ENCODE data around the gene ATIC.
"Not testable (repeated sequence)": the region's sequence is repeated elsewhere in the genome, so short reads cannot be mapped to it uniquely, and the experiment has no call there.

Gene ATIC

DNA sequence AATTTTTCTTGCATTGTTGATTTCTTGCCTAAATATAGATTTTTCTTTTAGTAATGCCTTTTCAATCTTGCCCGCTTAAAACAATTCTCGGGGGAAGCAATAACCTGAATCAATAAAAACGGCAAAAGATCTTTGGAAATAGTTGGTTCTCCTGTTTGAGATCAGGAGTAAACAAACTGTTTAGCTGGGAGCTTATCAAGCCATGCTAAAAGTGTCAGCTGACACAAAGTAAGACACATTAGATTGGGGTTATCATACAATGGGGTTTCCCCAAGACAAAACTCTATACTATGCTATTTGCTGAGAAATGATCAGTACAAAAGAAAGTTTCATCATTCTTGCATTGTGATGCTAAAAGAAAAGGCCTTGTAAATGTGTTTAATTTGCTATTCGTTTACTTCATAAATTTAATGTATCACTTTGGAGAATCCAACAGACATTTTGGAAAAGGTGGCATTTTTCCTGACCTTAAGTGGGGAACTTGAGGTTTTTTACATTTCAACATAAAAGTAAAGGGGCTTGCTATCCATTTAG lies 46.5 kb downstream of the ATIC start:
- DNase-seq, result no peak
- intact Hi-C loops (cut with DNase I), result no loop called here

DNA sequence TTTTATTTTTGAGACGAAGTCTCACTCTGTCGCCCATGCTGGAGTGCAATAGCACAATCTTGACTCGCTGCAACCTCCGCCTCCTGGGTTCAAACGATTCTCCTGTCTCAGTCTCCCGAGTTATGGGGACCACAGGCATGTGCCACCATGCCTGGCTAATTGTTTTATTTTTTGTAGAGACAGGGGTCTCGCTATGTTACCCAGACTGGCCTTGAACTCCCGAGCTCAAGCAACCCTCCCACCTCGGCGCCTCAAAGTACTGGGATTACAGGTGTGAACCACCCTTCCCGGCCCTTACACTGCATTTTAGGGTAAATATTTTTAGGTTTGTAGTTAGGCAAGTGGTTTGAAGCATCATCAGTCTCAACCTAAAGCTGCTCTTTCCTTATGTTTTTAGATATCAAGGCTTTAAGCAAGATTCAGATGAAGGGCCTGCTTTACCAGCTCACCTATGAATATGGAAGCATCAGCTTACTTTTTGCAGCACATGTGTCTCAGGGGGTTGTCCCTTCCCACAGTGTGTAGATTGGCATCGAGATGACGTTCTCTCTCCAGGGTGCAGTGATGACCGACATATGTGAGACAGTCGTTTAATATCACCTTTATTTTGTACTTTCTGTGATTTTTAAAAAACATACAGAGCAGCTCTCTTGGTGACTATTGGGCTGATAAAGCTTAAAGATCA lies 47.2 kb downstream of the ATIC start:
- intact Hi-C loops (cut with DNase I), result no loop called here
- no peak for DNase-seq

DNA sequence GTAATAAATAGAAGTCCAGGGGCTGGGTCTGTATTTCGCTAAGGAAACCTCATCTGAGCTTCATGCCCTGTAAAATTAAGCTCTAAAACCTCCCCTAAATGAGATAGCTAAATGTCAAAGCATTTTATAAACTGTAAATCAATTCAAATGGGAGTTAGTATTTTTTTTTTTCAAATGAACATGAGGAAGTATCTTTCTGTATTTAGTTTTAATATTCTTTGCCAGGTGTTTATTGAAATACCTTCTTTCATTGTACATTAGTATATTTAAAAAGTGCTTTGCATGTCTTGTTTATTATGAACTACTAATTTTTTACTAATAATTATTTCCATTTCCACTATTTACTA lies 47.7 kb downstream of the ATIC start:
- intact Hi-C loops (cut with DNase I), result no loop called here
- no peak for DNase-seq

DNA sequence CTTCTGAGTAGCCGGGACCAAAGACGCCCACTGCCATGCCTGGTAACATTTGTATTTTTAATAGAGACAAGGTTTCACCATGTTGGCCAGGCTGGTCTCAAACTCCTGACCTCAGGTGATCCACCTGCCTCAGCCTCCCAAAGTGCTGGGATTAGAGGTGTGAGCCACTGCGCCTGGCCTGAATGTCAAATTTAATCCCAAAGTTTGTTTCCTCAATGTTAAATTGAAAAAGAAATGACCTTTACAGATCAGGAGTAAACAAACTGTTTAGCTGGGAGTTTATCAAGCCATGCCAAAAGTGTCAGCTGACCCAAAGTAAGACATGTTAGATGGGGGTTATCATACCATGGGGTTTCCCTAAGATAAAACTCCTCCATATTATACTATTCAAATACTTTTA lies 48.2 kb downstream of the ATIC start:
- intact Hi-C loops (cut with DNase I); DNase-seq: not testable (repeated sequence)

DNA sequence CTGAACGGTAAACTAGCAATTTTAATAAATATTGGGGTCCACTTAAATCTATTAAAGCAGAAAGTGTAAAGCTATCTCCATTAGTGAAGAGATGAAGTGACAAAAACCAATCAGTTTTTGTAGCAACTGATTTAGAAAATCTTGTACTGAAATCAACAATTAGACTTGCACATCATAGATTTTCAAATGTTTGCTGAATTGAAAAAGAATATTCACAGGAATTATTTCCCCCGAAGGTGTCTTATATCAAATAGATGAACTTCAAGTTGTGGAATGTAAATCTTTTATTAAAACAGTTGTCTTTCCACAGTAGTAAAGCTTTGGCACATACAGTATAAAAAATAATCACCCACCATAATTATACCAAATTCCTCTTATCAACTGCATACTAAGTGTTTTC lies 48.7 kb downstream of the ATIC start:
- no peak for DNase-seq
- intact Hi-C loops (cut with DNase I), result no loop called here

DNA sequence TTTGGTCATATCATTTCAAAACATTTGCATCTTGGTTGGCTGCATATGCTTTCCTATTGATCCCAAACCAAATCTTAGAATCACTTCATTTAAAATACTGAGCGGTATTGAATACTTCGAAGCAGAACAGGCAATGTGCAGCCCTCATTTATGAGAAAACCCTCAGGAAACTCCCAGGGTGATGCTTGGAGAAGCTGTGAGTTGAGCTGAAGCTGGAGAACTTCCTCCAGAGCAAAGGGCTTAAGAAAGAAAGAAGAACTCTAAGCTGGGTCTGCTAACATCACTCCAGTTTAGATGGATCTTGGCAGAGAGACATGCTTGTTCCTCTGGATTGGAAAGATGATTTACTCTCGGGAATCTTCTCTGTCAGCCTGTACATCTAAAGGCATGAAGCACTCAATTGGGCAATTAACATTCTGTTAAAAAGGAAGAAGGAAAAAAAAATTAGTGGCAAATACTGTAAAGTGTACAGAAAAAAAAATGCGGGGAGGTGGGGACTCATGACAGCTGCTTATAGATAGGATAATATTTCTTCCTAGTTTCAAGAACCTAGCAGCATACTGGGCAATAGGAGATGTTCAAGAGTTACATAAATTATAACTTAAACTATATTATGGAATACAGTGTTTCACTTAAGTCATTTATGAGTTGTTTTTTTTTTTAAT lies 49.5 kb downstream of the ATIC start:
- no peak for DNase-seq
- intact Hi-C loops (cut with DNase I), result no loop called here

DNA sequence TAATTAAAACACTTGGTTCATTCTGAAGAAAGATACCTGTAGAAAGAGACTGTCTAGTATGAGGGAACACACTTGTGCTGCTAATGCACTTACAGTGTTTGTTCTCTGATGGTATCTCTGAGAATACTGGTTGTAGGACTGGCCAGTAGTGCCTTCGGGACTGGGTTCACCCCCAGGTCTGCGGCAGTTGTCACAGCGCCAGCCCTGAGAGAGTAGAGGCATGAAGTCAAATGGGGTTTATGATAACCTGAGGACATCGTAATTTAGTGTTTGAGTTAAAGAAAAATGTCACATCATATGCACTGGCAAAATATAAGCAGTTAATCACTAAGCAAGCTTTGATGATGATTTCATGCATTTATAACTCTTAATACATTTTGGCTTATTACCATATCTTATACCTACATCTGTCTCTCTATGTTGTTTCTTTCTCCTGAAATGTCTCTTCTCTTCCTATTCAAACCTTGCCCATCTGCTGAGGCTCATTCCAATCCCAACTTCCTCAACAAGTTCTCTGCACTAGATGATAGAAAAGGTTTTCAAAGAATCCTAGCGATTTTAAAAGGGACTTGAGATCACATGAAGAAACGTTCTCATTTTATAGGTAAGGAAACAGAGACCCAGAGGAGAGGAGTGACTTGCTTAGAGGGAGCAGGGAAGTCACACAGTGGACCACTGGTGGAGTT lies 50.2 kb downstream of the ATIC start:
- intact Hi-C loops (cut with DNase I), result no loop called here
- no peak for DNase-seq

DNA sequence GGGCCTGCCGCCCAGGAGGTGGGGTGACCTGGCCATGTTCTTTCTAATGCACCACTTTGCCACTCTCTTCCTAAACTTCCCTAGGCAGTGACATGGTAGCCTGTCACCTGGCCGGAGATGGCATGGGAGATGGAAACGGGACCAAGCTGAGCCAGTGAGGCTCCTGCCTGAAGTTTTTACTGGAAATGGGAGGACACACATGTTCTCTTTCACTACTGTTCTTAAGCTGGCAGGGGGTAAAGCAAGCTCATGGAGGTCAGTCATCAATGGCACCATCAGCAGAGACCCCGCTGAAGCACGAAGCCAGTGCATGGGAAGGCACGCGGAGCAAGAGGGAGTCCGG lies 50.7 kb downstream of the ATIC start:
- no peak for DNase-seq
- intact Hi-C loops (cut with DNase I), result no loop called here

DNA sequence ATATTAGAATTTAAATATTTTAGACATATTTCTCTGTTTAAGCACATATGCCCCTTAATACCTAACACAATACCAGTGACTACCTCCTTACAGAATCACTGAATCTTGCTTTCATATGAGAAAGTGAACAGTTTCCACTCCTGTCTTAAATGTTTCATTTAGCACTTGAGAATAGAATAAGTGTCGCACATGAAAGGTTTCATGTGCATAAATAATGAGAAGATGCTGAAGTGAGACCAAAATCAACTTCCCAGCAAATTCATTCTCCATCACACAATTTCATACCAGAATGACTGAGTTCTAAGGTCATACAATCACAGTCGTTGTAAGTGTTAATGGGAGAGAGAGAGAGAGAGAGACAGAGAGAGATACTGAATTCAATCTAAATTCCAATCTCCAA lies 51.2 kb downstream of the ATIC start:
- intact Hi-C loops (cut with DNase I), result no loop called here
- DNase-seq, result no peak

DNA sequence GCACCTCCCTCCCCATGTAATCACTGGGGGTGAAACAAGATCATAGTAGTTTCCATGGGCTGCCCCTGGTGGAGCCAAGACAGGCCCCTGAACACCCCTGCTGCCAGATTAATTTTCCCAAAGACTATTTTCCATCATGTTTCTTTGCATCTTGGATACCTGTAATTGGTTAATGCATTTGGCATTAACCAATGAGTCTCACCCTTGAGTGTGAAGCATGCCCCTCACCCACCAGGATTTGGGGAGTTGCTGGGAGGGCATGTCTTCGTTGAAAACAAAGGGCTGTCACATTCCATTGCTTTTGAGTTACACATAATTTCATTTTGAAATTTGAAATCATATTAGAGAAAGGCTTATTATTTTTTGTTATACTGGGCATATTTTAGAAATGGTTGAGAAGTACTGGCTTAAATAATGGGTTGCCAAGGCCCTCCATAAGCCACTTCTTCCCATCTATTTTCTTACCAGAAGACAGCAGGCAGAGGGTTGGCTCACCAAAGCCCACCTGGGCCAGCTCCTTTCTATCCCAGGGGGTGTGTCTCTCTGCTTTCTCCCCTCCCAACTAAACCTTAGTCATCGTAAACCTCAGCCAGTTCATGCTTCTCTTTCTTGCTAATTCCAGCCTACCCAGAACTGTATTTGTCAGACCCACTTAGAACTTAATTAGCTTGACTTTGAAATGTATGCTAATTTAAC lies 51.8 kb downstream of the ATIC start:
- intact Hi-C loops (cut with DNase I), result no loop called here
- DNase-seq, result no peak

DNA sequence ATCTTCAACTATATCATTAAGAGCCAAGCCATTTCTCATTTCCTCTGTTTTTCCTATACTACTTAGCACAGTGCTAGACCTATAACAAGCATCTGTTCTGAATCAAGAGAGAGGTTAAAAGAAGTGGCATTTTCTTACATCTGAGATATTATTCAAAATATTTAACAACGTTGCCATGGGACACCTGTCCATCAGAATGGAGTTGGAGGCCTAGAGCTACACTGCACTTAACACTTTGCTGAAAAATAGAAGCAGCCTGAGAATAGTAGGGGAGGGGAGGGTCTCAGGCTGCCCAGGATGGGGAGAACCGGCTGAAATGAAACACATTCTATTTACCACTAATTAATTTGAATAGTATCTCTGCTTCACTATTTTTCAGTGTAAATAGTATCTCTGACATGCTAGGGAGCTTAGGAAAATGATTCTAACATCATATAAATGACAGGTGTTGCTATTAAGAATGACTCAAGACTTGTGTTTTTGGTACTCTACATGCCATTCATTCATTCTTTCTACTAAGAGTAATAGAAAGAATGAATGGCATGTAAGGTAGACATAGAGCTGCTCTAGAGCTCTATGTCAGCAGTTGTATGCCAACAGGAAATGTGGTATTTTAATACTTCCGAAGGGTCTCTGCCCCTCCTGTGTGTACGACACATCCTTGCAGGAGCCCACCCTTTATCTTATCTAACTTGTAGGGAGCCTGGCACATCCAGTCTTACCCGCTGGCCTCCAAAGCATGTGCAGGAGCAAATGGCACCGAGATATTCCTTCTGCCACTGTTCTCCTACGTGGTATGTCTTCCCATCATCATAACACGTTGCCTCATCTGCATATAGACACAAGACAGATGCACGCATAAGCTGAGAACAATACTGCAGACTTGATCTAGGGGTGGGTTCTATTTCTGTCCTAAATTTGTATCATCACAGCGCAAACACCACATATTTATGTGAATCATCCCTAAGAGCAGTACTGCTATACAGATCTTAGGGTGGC lies 52.6 kb downstream of the ATIC start:
- intact Hi-C loops (cut with DNase I), result no loop called here

DNA sequence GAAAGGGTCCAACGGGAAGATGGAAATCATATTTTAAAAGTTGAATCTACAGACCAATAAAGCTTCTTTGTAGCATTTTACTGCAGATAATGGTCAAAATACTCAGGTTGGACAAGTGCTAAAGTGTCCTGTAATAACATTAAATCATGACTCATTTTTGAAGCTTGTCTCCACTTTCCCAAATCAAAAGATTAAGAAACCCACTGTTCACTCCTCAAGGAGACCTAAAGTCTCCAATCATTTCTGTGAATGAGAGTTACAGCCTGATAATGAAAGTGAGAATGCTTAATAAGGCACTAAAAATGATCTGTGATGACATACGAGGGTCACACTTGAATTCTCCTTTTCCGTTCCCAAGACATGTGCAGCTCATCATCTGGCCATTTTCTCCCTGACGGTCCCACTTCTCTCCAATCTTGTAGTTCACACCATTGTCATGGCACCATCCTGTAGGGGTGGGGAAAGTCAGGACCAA lies 53.4 kb downstream of the ATIC start:
- intact Hi-C loops (cut with DNase I), result no loop called here
- no peak for DNase-seq

More for the DNA sequence above, 52.6 kb downstream of the ATIC start:
- DNase-seq, result no peak

DNA sequence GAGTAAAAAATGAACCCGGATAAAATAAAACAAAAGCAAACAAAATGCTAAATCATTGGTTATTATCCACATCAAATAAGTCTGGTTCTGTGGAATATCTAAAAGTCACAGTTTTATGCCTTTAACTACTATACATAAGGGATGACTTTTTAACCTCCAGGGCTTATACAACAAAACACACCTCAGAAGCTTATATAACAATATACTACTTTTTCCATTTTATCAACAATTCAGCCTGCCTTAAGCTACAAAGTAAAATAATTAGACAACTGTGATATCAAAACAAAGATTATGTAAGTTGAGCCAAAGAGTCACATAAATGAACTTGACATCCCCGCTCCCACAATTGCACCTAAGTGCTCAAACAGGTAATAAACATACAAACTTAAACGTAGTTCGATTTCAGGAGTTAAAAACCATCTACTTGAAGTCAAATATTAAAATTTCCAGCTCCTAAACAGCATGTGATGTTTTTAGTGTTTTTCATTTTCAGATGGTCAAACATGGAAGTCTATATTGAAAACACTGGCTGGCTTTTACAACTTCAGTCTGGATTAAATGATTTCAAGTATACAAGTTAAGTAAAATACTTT lies 54.7 kb downstream of the ATIC start:
- intact Hi-C loops (cut with DNase I), result no loop called here
- DNase-seq, result no peak

DNA sequence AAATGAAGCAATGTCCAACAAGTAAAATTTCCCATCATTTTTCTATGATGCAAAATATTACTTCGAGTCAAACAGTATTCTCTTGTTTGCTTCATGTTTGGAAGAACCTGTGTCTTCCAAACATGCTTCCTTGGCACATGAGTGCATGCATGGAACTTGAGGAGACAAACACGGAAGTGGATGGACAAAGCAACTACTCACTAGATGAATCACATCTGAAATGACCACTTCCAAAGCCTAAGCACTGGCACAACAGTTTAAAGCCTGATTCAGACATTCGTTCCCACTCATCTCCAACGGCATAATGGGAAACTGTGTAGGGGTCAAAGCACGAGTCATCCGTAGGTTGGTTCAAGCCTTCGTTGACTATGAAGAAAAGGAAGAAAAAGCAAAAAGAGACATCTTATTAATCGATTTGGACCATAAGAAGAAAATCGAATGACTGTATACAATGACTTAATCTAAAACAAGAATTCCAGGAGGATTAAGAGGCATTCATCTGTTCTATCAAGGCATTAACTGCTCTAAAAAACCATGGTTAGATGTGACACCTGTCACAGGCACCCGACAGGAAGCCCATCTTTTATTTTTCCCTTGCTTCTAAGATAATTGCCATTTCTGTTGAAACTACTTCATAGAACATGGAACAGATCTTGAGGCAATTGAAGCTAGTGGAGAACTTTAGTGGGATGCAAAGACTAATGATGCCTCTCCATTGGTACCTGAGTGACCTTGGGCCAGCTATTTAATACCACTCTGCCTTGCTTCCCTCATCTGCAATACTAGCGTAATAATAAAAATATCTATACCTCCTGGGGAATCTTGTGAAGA lies 56.0 kb downstream of the ATIC start:
- intact Hi-C loops (cut with DNase I), result no loop called here
- DNase-seq, result no peak

DNA sequence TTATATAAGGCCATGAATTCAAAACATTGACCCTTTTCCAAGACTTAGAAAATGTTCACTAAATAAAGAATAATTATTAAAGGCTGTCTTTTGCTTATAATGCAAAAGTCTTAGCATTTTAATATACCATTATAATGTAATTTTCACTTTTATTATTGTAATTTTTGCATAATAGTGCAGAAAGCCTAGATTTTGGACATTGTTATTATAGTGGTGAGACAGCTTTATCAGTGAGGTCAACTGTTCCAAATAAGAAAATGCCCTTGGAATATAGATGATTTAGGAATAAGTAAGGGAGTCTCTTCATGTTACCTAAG lies 56.6 kb downstream of the ATIC start:
- DNase-seq, result no peak
- intact Hi-C loops (cut with DNase I), result no loop called here

DNA sequence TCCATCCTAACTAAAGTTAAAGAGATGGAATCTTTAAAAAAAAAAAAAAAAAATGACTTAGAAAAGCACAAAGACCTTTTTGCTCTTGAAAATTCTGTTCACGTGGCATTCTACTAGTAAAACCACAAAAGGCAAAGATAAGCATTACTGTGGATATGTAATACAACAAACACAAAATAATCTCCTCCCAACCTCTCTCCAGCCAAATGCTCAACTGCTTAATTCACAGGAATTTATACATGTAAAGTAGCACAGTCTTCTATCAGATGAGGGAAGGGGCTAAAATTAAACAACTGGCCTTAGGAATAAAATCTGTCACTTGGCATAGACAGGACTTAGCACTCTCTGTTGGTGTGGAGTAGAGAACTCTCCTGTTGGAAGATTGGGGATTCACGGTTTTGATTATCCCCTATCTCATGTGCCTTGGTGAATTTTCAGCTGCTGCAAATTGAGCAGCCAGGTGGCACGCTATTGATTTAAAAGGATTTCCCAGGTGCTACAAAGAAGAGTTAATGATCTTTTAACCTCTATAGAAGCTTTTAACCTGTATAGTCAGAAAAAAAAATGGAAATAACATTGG lies 57.4 kb downstream of the ATIC start:
- DNase-seq, result no peak
- intact Hi-C loops (cut with DNase I), result no loop called here
